Motor neuron (in vitro differentiated cells): ENCODE measurements around the gene BUD13. TPM values are rescaled to one million over a fixed set of nuclear protein-coding genes. Genes with fewer than 3 reads are reported as not detected.

Source experiments
- ATAC-seq, 8 experiments: fragments of 200-7000 bp; cut with Tn5 transposase; replicated peaks in 6 of 8; 2 replicates each; pipeline ENCODE4 v1.8.0; 2021; ENCODE audit warnings: mild to moderate bottlenecking in 8 of 8, moderate library complexity in 8 of 8
- H3K27ac ChIP-seq, 2 donors: fragments of 250-450 bp; sonication (Bioruptor Pico); 2 replicates each; pipeline ENCODE4 v1.9.0; 2021; ENCODE audit warnings: antibody characterized with exemption in 2 of 2, mild to moderate bottlenecking in 2 of 2, moderate library complexity in 1 of 2
- H3K4me1 ChIP-seq, 2 donors: fragments of 250-450 bp; sonication (Bioruptor Pico); replicated peaks in 1 of 2; 2 replicates each; pipeline ENCODE4 v1.6.1; 2021; ENCODE audit warnings: antibody characterized with exemption in 2 of 2, mild to moderate bottlenecking in 2 of 2, moderate library complexity in 1 of 2
- H3K4me3 ChIP-seq, 5 donors: fragments of 250-450 bp; sonication (Bioruptor Pico); 2 replicates each; pipeline ENCODE4 v1.9.0; 2021; ENCODE audit warnings: antibody characterized with exemption in 5 of 5, mild to moderate bottlenecking in 5 of 5, moderate library complexity in 4 of 5
- whole genome bisulfite sequencing, 10 experiments: fragments of 450-650 bp; shearing (Covaris generic); methylation state at CpG; one replicate each; pipeline ENCODE4 v1.0.0; 2022; 5-methylcytosine and 5-hydroxymethylcytosine counted together
- in situ Hi-C, 9 experiments: fragments of 400-800 bp; cut with MboI; loops; one replicate each; pipeline ENCODE4 v1.15.0; 2021; ENCODE audit warnings: low sequenced_read_pairs in 9 of 9, low pct_unique_long_range_greater_than_20kb in 2 of 9; ENCODE audit not compliant: unreplicated experiment in 9 of 9
- total RNA-seq, 8 experiments: library from RNA; unstranded; fragments of 300-600 nt; gene quantifications; 2 replicates each; pipeline versions ENCODE4 v1.2.3 to v1.2.4, GENCODE V29; 2022

BUD13 gene
- total RNA-seq, 8 experiments from 2014 or later, result 5.6 to 26.6 (median 16.6) TPM

- no peak overlapping the region for H3K4me3 ChIP-seq
- in situ Hi-C loops, result no loop called here
- H3K4me1 ChIP-seq, result peaks cover 0 to 5% of the 10 kb centered on the region in 2 donors
- WGBS, 10 experiments, result 71 to 100% (median 100%) methylated on average over 1 to 2 of the region's 4 CpGs; no CpG with 5 or more reads in 6 of the 10 experiments
- peak in 1 of 8 experiments; percentile 23 for ATAC-seq
- H3K27ac ChIP-seq, result no peak overlapping the region
Observed at GRCh38 chr11:116721988-116722387, 50.8 kb downstream of the BUD13 start.

DNA sequence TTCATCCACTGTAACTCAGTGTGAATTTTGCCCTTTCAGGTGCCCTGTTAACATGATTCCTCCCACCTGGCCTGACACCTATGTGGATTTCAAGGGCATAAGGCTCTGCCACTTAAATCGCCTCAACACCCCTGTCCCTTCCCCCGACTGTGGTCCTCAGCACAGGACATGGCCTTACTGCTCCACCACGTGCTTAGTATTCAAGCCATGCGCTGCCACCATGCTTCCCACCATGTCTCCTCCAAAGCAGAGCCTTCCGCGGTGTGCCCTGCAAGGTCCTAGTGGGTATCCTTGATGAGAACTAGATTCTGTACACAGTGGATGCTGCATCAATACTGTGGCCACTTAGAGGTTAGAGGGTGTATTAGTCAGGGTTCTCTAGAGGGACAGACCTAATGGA lies 51.9 kb downstream of the BUD13 start:
- no peak for ATAC-seq
- no peak overlapping the region for H3K27ac ChIP-seq
- WGBS, 10 experiments, result 40 to 93% (median 48%) methylated on average over 1 to 3 of the region's 6 CpGs; no CpG with 5 or more reads in 7 of the 10 experiments
- in situ Hi-C loops, result no loop called here
- H3K4me1 ChIP-seq, result peaks cover 0 to 3% of the 10 kb centered on the region in 2 donors
- H3K4me3 ChIP-seq, result no peak overlapping the region

DNA sequence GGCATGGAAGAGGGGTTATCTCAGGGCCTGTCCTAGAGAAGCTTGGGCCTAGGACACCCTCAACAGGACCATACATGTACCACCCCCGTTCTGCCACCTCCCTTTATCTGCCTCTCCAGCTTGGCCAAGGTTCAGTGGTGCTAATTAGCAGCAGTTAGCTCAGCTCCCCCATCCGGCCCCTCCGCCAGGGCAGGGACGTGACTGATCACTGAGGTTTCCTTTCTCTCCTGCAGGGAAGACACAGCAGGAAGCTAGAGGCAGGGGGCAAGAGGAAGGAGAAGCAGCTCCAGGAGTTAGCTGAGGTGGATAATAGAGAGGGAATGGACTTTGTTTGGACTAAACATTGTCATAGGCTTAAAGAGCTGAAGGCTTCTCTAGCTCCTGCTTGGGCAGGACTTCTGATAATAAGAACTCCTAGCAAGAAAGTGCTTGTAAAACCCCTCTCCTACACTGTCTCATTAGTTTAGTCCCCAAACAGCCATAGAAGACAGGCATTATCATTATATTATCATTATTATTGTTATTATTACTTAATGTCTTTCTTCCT lies 53.8 kb downstream of the BUD13 start:
- 53 to 80% (median 66%) methylated on average over 1 to 4 of the region's 4 CpGs; no CpG with 5 or more reads in 5 of the 10 experiments for WGBS, 10 experiments
- in situ Hi-C loops, result no loop called here
- ATAC-seq, result no peak
- H3K4me1 ChIP-seq, result no peaks in the 10 kb centered on the region
- H3K27ac ChIP-seq, result no peak overlapping the region
- H3K4me3 ChIP-seq, result no peak overlapping the region

- 40 to 100% (median 80%) methylated on average over 1 to 4 of the region's 4 CpGs; no CpG with 5 or more reads in 1 of the 10 experiments for WGBS, 10 experiments
- no peak overlapping the region for H3K4me3 ChIP-seq
- in situ Hi-C loops, result no loop called here
- no peak overlapping the region for H3K27ac ChIP-seq
- no peaks in the 10 kb centered on the region for H3K4me1 ChIP-seq
- no peak for ATAC-seq
Observed at GRCh38 chr11:116716621-116717020, 56.2 kb downstream of the BUD13 start.

- ATAC-seq, result no peak
- peaks cover 2 to 4% of the 10 kb centered on the region in 2 donors for H3K4me1 ChIP-seq
- no peak overlapping the region for H3K4me3 ChIP-seq
- in situ Hi-C loops, result no loop called here
- 80 to 96% methylated on average over 1 to 4 of the region's 5 CpGs; no CpG with 5 or more reads in 8 of the 10 experiments for WGBS, 10 experiments
- H3K27ac ChIP-seq, result no peak overlapping the region
Observed at GRCh38 chr11:116715383-116715782, 57.4 kb downstream of the BUD13 start.

DNA sequence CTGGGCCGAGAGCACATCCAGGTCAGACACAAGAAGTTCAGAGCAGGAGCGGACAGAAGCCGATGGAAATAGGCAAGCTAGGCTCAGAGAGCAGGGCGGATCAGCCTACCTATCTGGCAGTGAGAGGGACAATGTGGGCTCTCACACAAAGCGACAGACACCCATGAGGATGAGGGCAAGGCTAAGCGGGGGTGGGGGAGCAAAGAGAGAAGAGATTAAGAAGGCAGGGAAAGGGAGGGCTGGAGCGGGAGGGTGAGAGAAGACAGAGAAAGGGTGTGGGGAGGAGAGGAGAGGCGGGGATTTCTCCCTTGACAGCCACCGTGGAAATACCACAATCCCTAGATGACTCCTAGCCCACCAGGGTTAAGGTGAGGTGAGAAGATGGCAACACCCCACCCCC lies 57.9 kb downstream of the BUD13 start:
- in situ Hi-C loops, result no loop called here
- no peak overlapping the region for H3K27ac ChIP-seq
- WGBS, 10 experiments, result 33 to 100% (median 90%) methylated on average over 1 to 3 of the region's 9 CpGs; no CpG with 5 or more reads in 5 of the 10 experiments
- H3K4me1 ChIP-seq, result peaks cover 6 to 9% of the 10 kb centered on the region in 2 donors
- H3K4me3 ChIP-seq, result no peak overlapping the region
- ATAC-seq, result no peak

- in situ Hi-C loops, result no loop called here
- Histone ChIP-seq H3K4me3 (no peak overlapping the region), H3K4me1 (peaks cover 7 to 12% of the 10 kb centered on the region in 2 donors), H3K27ac (no peak overlapping the region)
- 59 to 100% (median 90%) methylated on average over 1 to 4 of the region's 4 CpGs; no CpG with 5 or more reads in 3 of the 10 experiments for WGBS, 10 experiments
- ATAC-seq, result no peak
Observed at GRCh38 chr11:116712428-116712827, 60.4 kb downstream of the BUD13 start.

GRCh38 chr11:116710762-116711161 lies 62.0 kb downstream of the BUD13 start:
- Histone ChIP-seq H3K27ac (no peak overlapping the region), H3K4me3 (no peak overlapping the region), H3K4me1 (peaks cover 7 to 12% of the 10 kb centered on the region in 2 donors)
- 69 to 100% (median 80%) methylated on average over 1 to 2 of the region's 4 CpGs; no CpG with 5 or more reads in 7 of the 10 experiments for WGBS, 10 experiments
- ATAC-seq, result no peak
- in situ Hi-C loops, result no loop called here

GRCh38 chr11:116710001-116710674 lies 62.6 kb downstream of the BUD13 start:
- 0 to 40% (median 20%) methylated on average over 1 to 8 of the region's 17 CpGs; no CpG with 5 or more reads in 1 of the 10 experiments for WGBS, 10 experiments
- H3K4me1 ChIP-seq, result peaks cover 7 to 12% of the 10 kb centered on the region in 2 donors
- ATAC-seq, result peak in 6 of 8 experiments; percentile 20 to 72 (median 60)
- in situ Hi-C loops, result no loop called here
- H3K4me3 ChIP-seq, result no peak overlapping the region
- no peak overlapping the region for H3K27ac ChIP-seq

DNA sequence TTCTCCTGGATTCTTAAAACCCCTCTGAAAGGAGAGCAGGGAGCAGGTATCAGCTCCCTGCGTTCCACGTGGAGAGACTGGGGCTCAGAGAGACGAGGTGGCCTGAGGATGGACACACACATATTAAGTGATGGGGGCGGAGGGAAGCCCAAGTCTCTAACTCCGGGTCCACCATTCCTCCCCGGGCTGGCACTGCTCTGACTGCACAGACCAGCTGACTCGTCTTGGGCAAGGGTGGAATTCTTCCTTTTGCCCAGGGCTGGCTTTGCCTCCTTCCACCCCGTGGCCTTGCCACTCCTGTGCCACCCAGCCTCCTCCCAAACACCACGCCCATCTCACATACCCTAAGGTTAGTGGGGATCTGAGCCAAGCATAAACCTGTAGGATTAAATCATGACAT lies 65.0 kb downstream of the BUD13 start:
- H3K27ac ChIP-seq, result no peak overlapping the region
- H3K4me1 ChIP-seq, result peaks cover 17 to 25% of the 10 kb centered on the region in 2 donors
- peak in 1 of 8 experiments; percentile 9 for ATAC-seq
- H3K4me3 ChIP-seq, result no peak overlapping the region
- in situ Hi-C loops, result no loop called here
- 40 to 90% (median 60%) methylated on average over 1 to 3 of the region's 9 CpGs; no CpG with 5 or more reads in 5 of the 10 experiments for WGBS, 10 experiments

DNA sequence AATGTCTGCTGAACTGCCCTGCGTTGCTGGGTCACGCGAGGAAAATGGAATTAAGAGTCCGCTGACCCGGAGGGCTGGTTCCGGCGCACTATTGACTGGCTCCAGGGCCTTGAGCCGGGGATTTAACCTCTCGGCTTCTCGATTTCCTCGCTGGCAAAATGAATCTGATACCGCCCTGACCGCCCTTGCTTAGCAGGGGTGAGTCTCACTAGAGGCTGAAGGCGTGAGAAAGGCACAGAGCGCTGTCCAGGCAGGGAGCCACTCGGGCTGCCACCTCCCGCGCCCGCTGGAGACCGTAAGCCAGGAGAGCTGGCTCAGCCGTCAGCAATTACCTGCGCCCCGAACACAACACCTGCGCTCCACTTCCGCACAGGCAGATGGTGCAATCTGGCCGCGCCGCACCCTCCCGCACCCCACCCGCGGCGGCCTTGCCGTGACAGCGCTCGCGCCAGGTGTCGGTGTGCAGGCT lies 65.6 kb downstream of the BUD13 start:
- 26 to 96% methylated on average over 11 to 12 of the region's 37 CpGs; no CpG with 5 or more reads in 8 of the 10 experiments for WGBS, 10 experiments
- ATAC-seq, result peak in 1 of 8 experiments; percentile 15

GRCh38 chr11:116703421-116703820 lies 69.4 kb downstream of the BUD13 start:
- 0 to 50% (median 0%) methylated on average over 1 to 5 of the region's 11 CpGs; no CpG with 5 or more reads in 4 of the 10 experiments for WGBS, 10 experiments
- peak overlapping the region in 1 of 2 donors; percentile 33 for H3K27ac ChIP-seq
- no peak overlapping the region for H3K4me3 ChIP-seq
- H3K4me1 ChIP-seq, result peaks cover 12 to 16% of the 10 kb centered on the region in 2 donors
- peak in 7 of 8 experiments; percentile 52 to 99 (median 98) for ATAC-seq
- in situ Hi-C loops, result no loop called here

More for the DNA sequence above, 65.6 kb downstream of the BUD13 start:
- Histone ChIP-seq H3K4me1 (peaks cover 19 to 28% of the 10 kb centered on the region in 2 donors), H3K4me3 (no peak overlapping the region), H3K27ac (no peak overlapping the region)
- in situ Hi-C loops, result no loop called here

DNA sequence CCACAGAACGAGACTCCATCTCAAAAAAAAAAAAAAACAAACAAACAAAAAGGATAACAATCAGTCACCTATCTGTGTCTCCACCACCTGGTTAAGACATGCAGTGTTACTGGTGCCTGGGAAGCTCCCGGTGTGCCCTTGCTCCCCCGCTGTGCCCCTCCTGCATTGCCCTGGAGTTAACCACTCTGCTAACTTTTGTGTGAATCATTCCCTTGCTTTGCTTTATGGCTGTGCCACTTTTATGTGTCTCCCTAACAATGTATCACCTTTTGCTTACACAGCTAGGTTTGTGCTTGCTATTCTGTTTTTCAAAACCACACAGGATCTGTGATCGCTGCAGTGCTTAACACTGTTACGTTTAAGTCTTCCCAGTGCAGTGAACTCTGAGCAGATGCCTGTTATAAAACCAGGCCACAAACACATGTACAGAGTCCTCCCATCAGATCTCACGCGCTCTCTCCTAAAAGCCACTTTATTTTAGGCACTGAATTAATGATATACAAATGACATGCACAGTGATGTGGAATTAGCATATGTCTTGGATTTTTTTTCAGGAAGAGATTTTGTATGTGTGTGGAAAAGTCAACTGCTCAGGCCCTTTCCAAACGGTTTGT lies 69.9 kb downstream of the BUD13 start:
- WGBS, 10 experiments, result 17 to 100% (median 58%) methylated on average over 1 to 7 of the region's 8 CpGs; no CpG with 5 or more reads in 3 of the 10 experiments
- Histone ChIP-seq H3K4me1 (peaks cover 12 to 16% of the 10 kb centered on the region in 2 donors), H3K27ac (peak overlapping the region in 1 of 2 donors; percentile 33), H3K4me3 (no peak overlapping the region)
- in situ Hi-C loops, result no loop called here
- peak in 7 of 8 experiments; percentile 41 to 62 (median 58) for ATAC-seq
